HepG2 (cell line): Measurements from ENCODE around the gene SLC2A11. TPM values are rescaled to one million over a fixed set of nuclear protein-coding genes. Genes with fewer than 3 reads are reported as not detected.

Experiments used
- BATF2 ChIP-seq: sonication (generic); formaldehyde crosslinking; IDR thresholded peaks from 2 replicates; pipeline ENCODE4 v1.8.0; 2022; ENCODE audit warnings: mild to moderate bottlenecking, missing genetic modification reagents, moderate library complexity
- CEBPG ChIP-seq: IDR thresholded peaks from 2 replicates; pipeline ENCODE4 v1.6.1; 2016
- GTF3A ChIP-seq: sonication (generic); formaldehyde crosslinking; conservative IDR thresholded peaks from 2 replicates; pipeline ENCODE4 v1.4.0; 2020; ENCODE audit warnings: mild to moderate bottlenecking, missing genetic modification reagents
- HNRNPK ChIP-seq: fragments of 200-400 bp; formaldehyde crosslinking; IDR thresholded peaks from 2 replicates; pipeline ENCODE4 v1.6.1; 2018; ENCODE audit warnings: low read length, low read depth, moderate library complexity, mild to moderate bottlenecking; ENCODE audit not compliant: poor library complexity, severe bottlenecking
- MBD4 ChIP-seq: IDR thresholded peaks from 2 replicates; pipeline ENCODE4 v1.6.1; 2012; ENCODE audit warnings: low read length, inconsistent platforms, borderline replicate concordance
- NFAT5 ChIP-seq: sonication (generic); formaldehyde crosslinking; IDR thresholded peaks from 2 replicates; pipeline ENCODE4 v1.4.0; 2020; ENCODE audit warnings: missing genetic modification reagents
- NONO ChIP-seq, 2 experiments: fragments of 450-650 bp in 1 of 2; sonication (generic) in 1 of 2; formaldehyde crosslinking in 1 of 2; IDR thresholded peaks in 1 of 2; conservative IDR thresholded peaks in 1 of 2; 2 replicates each; pipeline versions ENCODE4 v1.6.1 to v1.8.0; 2017 to 2022; ENCODE audit warnings: mild to moderate bottlenecking in 1 of 2, missing genetic modification reagents in 1 of 2, moderate library complexity in 1 of 2
- PHF5A ChIP-seq: IDR thresholded peaks from one replicate; pipeline ENCODE4 v1.6.1; 2018; ENCODE audit warnings: low read depth, missing genetic modification reagents; ENCODE audit not compliant: unreplicated experiment
- PITX1 ChIP-seq: sonication (generic); formaldehyde crosslinking; IDR thresholded peaks from 2 replicates; pipeline ENCODE4 v1.5.1; 2020; ENCODE audit warnings: mild to moderate bottlenecking, missing genetic modification reagents
- SNAPC5 ChIP-seq: sonication (generic); formaldehyde crosslinking; IDR thresholded peaks from 2 replicates; pipeline ENCODE4 v1.8.1; 2023; ENCODE audit warnings: mild to moderate bottlenecking, missing genetic modification reagents, borderline replicate concordance
- TEAD2 ChIP-seq: sonication (generic); formaldehyde crosslinking; IDR thresholded peaks from 2 replicates; pipeline ENCODE4 v1.9.0; 2021; ENCODE audit warnings: missing genetic modification reagents
- U2AF2 ChIP-seq: fragments of 200-400 bp; formaldehyde crosslinking; IDR thresholded peaks from 2 replicates; pipeline ENCODE4 v1.6.1; 2017; ENCODE audit warnings: low read depth, mild to moderate bottlenecking, low read length
- ZNF12 ChIP-seq: sonication (generic); formaldehyde crosslinking; IDR thresholded peaks from 2 replicates; pipeline ENCODE4 v1.5.0; 2020; ENCODE audit warnings: missing genetic modification reagents
- ZNF17 ChIP-seq: sonication (generic); formaldehyde crosslinking; IDR thresholded peaks from 2 replicates; pipeline ENCODE4 v1.5.0; 2020; ENCODE audit warnings: mild to moderate bottlenecking, missing genetic modification reagents
- ZNF230 ChIP-seq: sonication (generic); formaldehyde crosslinking; IDR thresholded peaks from 2 replicates; pipeline ENCODE4 v1.4.0; 2020; ENCODE audit warnings: mild to moderate bottlenecking, missing genetic modification reagents
- ZNF275 ChIP-seq: sonication (generic); formaldehyde crosslinking; IDR thresholded peaks from 2 replicates; pipeline ENCODE4 v1.8.0; 2022; ENCODE audit warnings: missing genetic modification reagents, mild to moderate bottlenecking, inconsistent platforms, borderline replicate concordance
- ZNF512 ChIP-seq: sonication (generic); formaldehyde crosslinking; IDR thresholded peaks from 2 replicates; pipeline ENCODE4 v1.4.0; 2020; ENCODE audit warnings: mild to moderate bottlenecking, missing genetic modification reagents
- ZNF543 ChIP-seq: sonication (generic); formaldehyde crosslinking; IDR thresholded peaks from 2 replicates; pipeline ENCODE4 v1.4.0; 2020; ENCODE audit warnings: mild to moderate bottlenecking, missing genetic modification reagents
- ZNF670 ChIP-seq: sonication (generic); formaldehyde crosslinking; IDR thresholded peaks from 2 replicates; pipeline ENCODE4 v1.8.0; 2022; ENCODE audit warnings: mild to moderate bottlenecking, missing genetic modification reagents, borderline replicate concordance
- ZNF792 ChIP-seq: IDR thresholded peaks from 2 replicates; pipeline ENCODE4 v1.6.1; 2016
- ZNF891 ChIP-seq: sonication (generic); formaldehyde crosslinking; IDR thresholded peaks from 2 replicates; pipeline ENCODE4 v1.5.0; 2020; ENCODE audit warnings: mild to moderate bottlenecking, missing genetic modification reagents
- polyA plus RNA-seq, 8 experiments: library from polyadenylated mRNA; depleted of rRNA in 3 of 8; stranded (reverse) in 7 of 8; unstranded in 1 of 8; fragments of >200 nt; fragmentation: Illumina TruSeq in 4 of 8; extraction: Trizol in 4 of 8; gene quantifications; 2 replicates each; pipeline versions ENCODE4 v1.2.1 to v1.2.3, GENCODE V29; 2011 to 2016; ENCODE audit warnings: low read depth in 4 of 8, missing spikeins in 1 of 8, mixed read lengths in 1 of 8; ENCODE audit not compliant: insufficient read depth in 1 of 8
- total RNA-seq, 5 experiments: library from RNA; depleted of rRNA; stranded (reverse); fragments of >200 nt; fragmentation: Illumina TruSeq; extraction: Trizol; gene quantifications; 2 replicates each; pipeline ENCODE4 v1.2.3, GENCODE V29; 2016; ENCODE audit warnings: low read depth in 1 of 5

SLC2A11 gene
- total and polyA plus RNA-seq, 2 of the 13 experiments (the other 11 are each of a cell fraction or from before 2014, with no cell fraction given), result 15.2 to 15.4 TPM

GRCh38 chr22:23893945-23894709 lies 36.5 kb downstream of the SLC2A11 start, which contains the start of gene MIF (continued):
- TF ChIP-seq ZNF512 (CRISPR knock-in tag), result no peak
- TF ChIP-seq TEAD2 (CRISPR knock-in tag), result 0 out of 2 replicates have a peak, but pooled peaks have one; percentile 10
- TF ChIP-seq MBD4, result no peak
- no peak; the same call in 1 of the 2 replicates for TF ChIP-seq ZNF891 (CRISPR knock-in tag)
- 0 out of 2 replicates have a peak, but pooled peaks have one; percentile 52 for TF ChIP-seq ZNF230
- no peak for TF ChIP-seq SNAPC5
- no peak for TF ChIP-seq CEBPG
- TF ChIP-seq HNRNPK, result peak; percentile 46
- no peak for TF ChIP-seq U2AF2
- TF ChIP-seq ZNF12 (CRISPR knock-in tag), result no peak
- TF ChIP-seq ZNF543, result peak; percentile 55; the same call in 1 of the 2 replicates
- peak; percentile 88; the same call in 1 of the 2 replicates for TF ChIP-seq BATF2 (CRISPR knock-in tag)
- no peak for TF ChIP-seq NONO (IDR thresholded peaks at IDR 0.05)
- TF ChIP-seq NONO (CRISPR knock-in tag; conservative IDR thresholded peaks at IDR 0.05), result peak; percentile 86
- no peak for TF ChIP-seq ZNF17 (CRISPR knock-in tag)
- 0 out of 2 replicates have a peak, but pooled peaks have one; percentile 83 for TF ChIP-seq GTF3A (CRISPR knock-in tag)
- peak; percentile 86 for TF ChIP-seq ZNF670
- TF ChIP-seq PHF5A (CRISPR knock-in tag), result no peak
- TF ChIP-seq ZNF792 (CRISPR knock-in tag), result peak; percentile 41; the same call in 1 of the 2 replicates
- TF ChIP-seq NFAT5 (CRISPR knock-in tag), result no peak
- no peak for TF ChIP-seq PITX1 (CRISPR knock-in tag)
- peak; percentile 41; the same call in 1 of the 2 replicates for TF ChIP-seq ZNF275 (CRISPR knock-in tag)
